GM12875 (cell line): Measurements from ENCODE around the gene SPATA24.

Experiments used
- H3K4me3 ChIP-seq: one replicate; pipeline ENCODE4 v1.5.1; 2011; ENCODE audit warnings: low read depth, low read length, control low read depth
- TF ChIP-seq, protein P1 (sequence below): IDR thresholded peaks from 2 replicates; pipeline ENCODE4 v1.5.1; 2011; ENCODE audit warnings: low read depth, mild to moderate bottlenecking, control low read depth, inconsistent platforms, low read length, moderate library complexity, borderline replicate concordance; ENCODE audit not compliant: insufficient read depth

The SPATA24 gene

DNA sequence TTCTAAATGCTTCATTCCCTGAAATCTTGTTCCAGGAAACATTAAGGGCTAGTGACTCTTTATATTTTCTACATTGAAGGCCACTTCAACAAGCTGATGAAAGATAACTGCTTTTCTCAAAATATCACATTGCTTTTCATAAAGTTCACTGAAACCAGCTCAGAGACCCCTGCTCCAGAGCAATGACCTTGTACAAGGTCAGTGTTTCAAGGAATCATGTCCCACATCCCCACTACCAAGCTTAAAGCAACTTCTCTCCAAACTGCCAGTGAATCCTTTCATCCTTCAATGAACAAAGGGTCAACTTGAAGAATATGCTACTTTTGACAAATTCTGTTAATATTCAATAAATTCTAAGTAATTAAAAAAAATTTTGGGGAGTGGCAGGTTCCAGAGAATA lies 12.0 kb upstream of the SPATA24 start:
- H3K4me3 ChIP-seq, result no peak overlapping the region
- TF ChIP-seq, protein P1, sequence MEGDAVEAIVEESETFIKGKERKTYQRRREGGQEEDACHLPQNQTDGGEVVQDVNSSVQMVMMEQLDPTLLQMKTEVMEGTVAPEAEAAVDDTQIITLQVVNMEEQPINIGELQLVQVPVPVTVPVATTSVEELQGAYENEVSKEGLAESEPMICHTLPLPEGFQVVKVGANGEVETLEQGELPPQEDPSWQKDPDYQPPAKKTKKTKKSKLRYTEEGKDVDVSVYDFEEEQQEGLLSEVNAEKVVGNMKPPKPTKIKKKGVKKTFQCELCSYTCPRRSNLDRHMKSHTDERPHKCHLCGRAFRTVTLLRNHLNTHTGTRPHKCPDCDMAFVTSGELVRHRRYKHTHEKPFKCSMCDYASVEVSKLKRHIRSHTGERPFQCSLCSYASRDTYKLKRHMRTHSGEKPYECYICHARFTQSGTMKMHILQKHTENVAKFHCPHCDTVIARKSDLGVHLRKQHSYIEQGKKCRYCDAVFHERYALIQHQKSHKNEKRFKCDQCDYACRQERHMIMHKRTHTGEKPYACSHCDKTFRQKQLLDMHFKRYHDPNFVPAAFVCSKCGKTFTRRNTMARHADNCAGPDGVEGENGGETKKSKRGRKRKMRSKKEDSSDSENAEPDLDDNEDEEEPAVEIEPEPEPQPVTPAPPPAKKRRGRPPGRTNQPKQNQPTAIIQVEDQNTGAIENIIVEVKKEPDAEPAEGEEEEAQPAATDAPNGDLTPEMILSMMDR, result no peak

DNA sequence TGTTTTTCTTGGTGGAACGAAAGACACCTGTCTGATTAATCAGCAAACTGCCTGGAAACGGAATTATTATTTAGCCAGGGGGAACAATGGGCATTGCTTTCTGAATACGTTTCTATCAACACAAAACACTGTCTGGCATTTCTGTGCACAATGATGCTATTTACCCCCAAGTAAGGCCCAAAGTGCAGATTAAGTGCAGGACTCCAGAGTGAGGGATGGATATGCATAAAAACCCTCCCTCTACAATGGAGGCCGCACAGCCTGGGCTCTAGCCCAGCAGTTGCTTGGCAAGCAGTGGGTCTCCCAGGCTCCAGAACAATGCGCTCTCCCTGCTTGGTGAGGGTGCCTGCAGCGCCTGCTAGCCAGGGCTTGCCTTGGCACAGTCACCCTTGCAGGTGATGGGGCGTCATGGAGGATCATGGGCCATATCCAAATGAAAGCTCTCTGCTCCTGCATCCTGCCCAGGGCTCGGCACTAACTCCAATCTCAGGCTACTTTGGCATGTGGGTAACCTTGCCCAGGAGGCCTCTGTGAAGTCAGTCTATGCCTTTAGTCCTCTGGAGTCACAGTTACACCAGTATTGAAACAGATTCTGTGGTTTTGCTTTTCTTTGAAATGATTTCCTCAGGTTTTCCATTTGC lies 11.5 kb upstream of the SPATA24 start:
- TF ChIP-seq, protein P1, result no peak
- no peak overlapping the region for H3K4me3 ChIP-seq

DNA sequence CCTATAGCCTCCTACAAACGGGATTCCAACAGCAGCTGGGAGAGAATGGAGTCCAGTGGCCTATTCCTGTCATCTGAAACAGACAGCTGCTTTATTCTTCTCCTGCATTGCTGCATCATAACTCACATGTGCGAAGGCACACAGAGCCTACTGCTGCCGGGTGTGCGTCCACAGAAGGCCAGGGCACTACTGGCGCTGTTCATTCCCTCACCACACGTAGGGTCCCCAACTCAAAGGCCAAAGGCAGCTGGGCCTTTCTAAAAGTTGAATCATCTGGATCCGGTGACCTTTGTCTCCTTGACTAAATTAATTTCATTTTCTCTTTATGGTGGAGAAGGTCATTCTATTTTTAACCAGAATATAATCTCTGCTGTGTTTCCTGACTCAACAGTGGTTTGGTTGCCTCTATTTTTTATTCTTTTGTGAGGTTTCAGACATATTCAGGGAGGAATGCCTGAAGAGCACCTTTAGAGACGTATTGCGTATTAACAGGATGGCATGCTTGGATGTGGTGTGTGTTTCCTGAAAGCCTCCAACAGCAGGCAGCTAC lies 10.8 kb upstream of the SPATA24 start:
- TF ChIP-seq, protein P1, result no peak

DNA sequence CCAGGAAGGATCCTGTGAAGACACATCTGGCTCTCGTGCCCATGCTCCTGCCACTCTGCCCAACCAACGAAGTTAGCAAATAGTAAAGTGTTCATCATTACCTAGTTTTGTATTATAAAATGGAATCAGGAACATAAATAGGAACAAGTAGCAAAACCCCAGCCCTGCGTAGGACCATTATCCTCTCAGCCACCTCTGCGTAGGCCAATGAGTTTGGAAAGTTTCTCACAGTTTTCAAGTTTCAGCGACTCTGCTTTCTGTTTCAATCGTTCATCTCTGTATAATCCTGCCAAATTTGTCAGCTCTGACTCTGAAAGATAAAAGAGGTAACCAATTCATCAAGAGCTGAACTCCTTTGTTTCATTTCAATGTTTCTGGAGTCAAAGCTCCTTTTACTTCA lies 10.1 kb upstream of the SPATA24 start:
- TF ChIP-seq, protein P1, result no peak
- H3K4me3 ChIP-seq, result no peak overlapping the region

More for the DNA sequence above, 10.8 kb upstream of the SPATA24 start:
- no peak overlapping the region for H3K4me3 ChIP-seq

DNA sequence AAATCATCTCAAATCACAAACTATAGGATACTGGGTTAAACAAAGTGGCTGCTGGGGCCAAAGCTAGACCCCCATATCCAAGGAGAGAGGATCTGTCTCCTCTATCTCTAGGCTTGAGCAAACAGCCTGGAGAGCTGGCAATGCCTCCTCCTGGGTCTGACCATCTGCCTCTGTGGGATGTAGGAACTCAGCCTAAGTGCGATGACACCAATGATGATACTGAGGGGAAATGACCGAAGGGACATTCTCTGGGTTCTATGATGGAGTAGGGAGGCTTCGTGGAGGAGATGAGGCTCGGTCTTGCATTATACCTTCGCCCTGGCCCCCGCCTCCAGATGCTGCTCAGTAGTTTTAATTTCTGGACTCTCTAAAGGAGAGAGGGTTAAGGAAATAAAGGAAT lies 9.3 kb upstream of the SPATA24 start:
- TF ChIP-seq, protein P1, result no peak
- no peak overlapping the region for H3K4me3 ChIP-seq

DNA sequence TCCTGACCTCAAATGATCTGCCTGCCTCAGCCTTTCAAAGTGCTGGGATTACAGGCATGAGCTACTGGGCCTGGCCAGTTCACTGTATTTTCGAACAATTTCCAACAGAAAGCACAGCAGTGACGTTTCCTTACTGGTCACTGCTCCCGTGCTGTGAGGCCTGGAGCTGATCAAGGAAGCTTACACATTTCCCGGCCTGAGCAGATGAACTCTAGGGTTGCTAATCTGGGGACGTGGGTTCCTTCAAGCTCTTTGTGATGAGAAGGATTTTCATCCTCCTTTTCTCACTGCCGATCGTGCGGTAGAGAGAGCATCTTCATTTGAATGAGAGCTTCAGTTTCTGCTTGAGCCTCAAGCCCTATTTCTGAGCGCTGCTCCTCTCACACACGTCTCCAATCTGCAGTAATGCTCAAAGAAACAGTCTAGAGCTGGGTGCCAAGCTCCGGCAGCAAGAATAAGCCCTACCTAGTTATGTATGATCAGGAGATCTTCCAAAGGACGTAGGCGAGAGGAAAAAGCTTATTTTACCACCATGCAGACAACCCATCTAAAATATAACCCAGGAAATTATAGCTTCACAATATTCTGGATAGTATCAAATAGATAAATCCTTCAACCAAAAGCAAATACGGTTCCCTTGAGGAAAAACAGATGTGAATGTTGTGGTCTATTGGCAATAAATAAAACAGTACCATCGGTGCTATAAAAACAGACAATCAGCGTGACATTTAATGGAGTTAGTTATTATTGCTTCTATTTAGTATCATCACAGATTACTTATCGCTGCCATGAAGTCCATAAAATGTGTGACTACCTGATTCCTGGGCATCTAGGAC lies 7.3 kb upstream of the SPATA24 start:
- no peak overlapping the region for H3K4me3 ChIP-seq
- TF ChIP-seq, protein P1, result no peak
